Measurements from ENCODE around the gene KLHL36.

KLHL36 gene

GRCh38 chr16:84641643-84642358 lies 6.5 kb upstream of the KLHL36 start:
- H3K4me3 ChIP-seq (ENCODE audit: low read depth, low read length) = no peak overlapping the region

- no peak overlapping the region for H3K4me3 ChIP-seq (ENCODE audit: low read depth, low read length)
Observed at GRCh38 chr16:84643180-84643583, 5.1 kb upstream of the KLHL36 start.

- H3K4me3 ChIP-seq (ENCODE audit: low read depth, low read length) = no peak overlapping the region
Observed at GRCh38 chr16:84643674-84644073, 4.6 kb upstream of the KLHL36 start.

- peak overlapping the region; percentile 65 for H3K4me3 ChIP-seq (ENCODE audit: low read depth, low read length)
Observed at GRCh38 chr16:84648595-84649510, 542 bp downstream of the KLHL36 start.

GRCh38 chr16:84649511-84649861 lies 1.2 kb downstream of the KLHL36 start:
- H3K4me3 ChIP-seq (ENCODE audit: low read depth, low read length) = no peak overlapping the region

- no peak overlapping the region for H3K4me3 ChIP-seq (ENCODE audit: low read depth, low read length)
Observed at GRCh38 chr16:84650062-84650991, 2.0 kb downstream of the KLHL36 start.

GRCh38 chr16:84652566-84652965 lies 4.3 kb downstream of the KLHL36 start:
- no peak overlapping the region for H3K4me3 ChIP-seq (ENCODE audit: low read depth, low read length)

GRCh38 chr16:84654238-84654637 lies 5.9 kb downstream of the KLHL36 start:
- no peak overlapping the region for H3K4me3 ChIP-seq (ENCODE audit: low read depth, low read length)

- H3K4me3 ChIP-seq (ENCODE audit: low read depth, low read length) = no peak overlapping the region
Observed at GRCh38 chr16:84654998-84655397, 6.7 kb downstream of the KLHL36 start.

GRCh38 chr16:84656649-84657048 lies 8.3 kb downstream of the KLHL36 start:
- H3K4me3 ChIP-seq (ENCODE audit: low read depth, low read length) = no peak overlapping the region

GRCh38 chr16:84657229-84657837 lies 9.0 kb downstream of the KLHL36 start:
- H3K4me3 ChIP-seq (ENCODE audit: low read depth, low read length) = no peak overlapping the region

GRCh38 chr16:84658690-84659089 lies 10.4 kb downstream of the KLHL36 start:
- no peak overlapping the region for H3K4me3 ChIP-seq (ENCODE audit: low read depth, low read length)

GRCh38 chr16:84659656-84660300 lies 11.5 kb downstream of the KLHL36 start:
- no peak overlapping the region for H3K4me3 ChIP-seq (ENCODE audit: low read depth, low read length)

GRCh38 chr16:84660973-84661372 lies 12.7 kb downstream of the KLHL36 start:
- H3K4me3 ChIP-seq (ENCODE audit: low read depth, low read length) = no peak overlapping the region

- no peak overlapping the region for H3K4me3 ChIP-seq (ENCODE audit: low read depth, low read length)
Observed at GRCh38 chr16:84661418-84662060, 13.2 kb downstream of the KLHL36 start.

GRCh38 chr16:84662471-84662870 lies 14.2 kb downstream of the KLHL36 start:
- H3K4me3 ChIP-seq (ENCODE audit: low read depth, low read length) = no peak overlapping the region

GRCh38 chr16:84663433-84664101 lies 15.3 kb downstream of the KLHL36 start:
- no peak overlapping the region for H3K4me3 ChIP-seq (ENCODE audit: low read depth, low read length)

GRCh38 chr16:84665359-84665758 lies 17.0 kb downstream of the KLHL36 start:
- no peak overlapping the region for H3K4me3 ChIP-seq (ENCODE audit: low read depth, low read length)

- H3K4me3 ChIP-seq (ENCODE audit: low read depth, low read length) = no peak overlapping the region
Observed at GRCh38 chr16:84665843-84666242, 17.5 kb downstream of the KLHL36 start.

All from iPS-11a (cell line).